DND-41 (cell line): Measurements from ENCODE around the gene MIB1.

ENCODE experiments used
- ATAC-seq: fragments of 200-7000 bp; cut with Tn5 transposase; 3 replicates; pipeline ENCODE4 v1.9.1; 2021; ENCODE audit warnings: low read depth; ENCODE audit not compliant: insufficient read depth
- DNase-seq: peaks from one replicate; pipeline ENCODE4 v3.0.0-alpha.2; 2020
- H2AFZ ChIP-seq: 2 replicates; pipeline ENCODE4 v1.6.0; 2012; ENCODE audit warnings: low read depth, low read length
- H3K27ac ChIP-seq: 2 replicates; pipeline ENCODE4 v1.5.1; 2012; ENCODE audit warnings: low read length, inconsistent platforms
- H3K27me3 ChIP-seq: fragments of 200-600 bp; sonication (generic); 2 replicates; pipeline ENCODE4 v1.6.0; 2012; ENCODE audit warnings: low read length, mild to moderate bottlenecking, inconsistent platforms; ENCODE audit not compliant: insufficient read depth, poor library complexity
- H3K36me3 ChIP-seq: 2 replicates; pipeline ENCODE4 v1.5.1; 2012; ENCODE audit warnings: low read length, inconsistent platforms; ENCODE audit not compliant: insufficient read depth
- H3K4me1 ChIP-seq: 2 replicates; pipeline ENCODE4 v1.5.1; 2012; ENCODE audit warnings: mild to moderate bottlenecking, low read length; ENCODE audit not compliant: insufficient read depth
- H3K4me2 ChIP-seq: 2 replicates; pipeline ENCODE4 v1.6.0; 2012; ENCODE audit warnings: mild to moderate bottlenecking, moderate library complexity, low read length, inconsistent platforms; ENCODE audit not compliant: insufficient read depth
- H3K4me3 ChIP-seq, 2 experiments: fragments of 200-600 bp in 1 of 2; shearing (Covaris generic) in 1 of 2; 2 replicates each; pipeline ENCODE4 v1.5.1; 2012 to 2016; ENCODE audit warnings: inconsistent platforms in 2 of 2, low read length in 2 of 2, mild to moderate bottlenecking in 2 of 2, low read depth in 1 of 2, moderate library complexity in 1 of 2
- H3K79me2 ChIP-seq: 2 replicates; pipeline ENCODE4 v1.6.0; 2012; ENCODE audit warnings: low read length, inconsistent platforms; ENCODE audit not compliant: insufficient read depth
- H3K9ac ChIP-seq: 2 replicates; pipeline ENCODE4 v1.6.0; 2012; ENCODE audit warnings: low read depth, mild to moderate bottlenecking, inconsistent platforms, low read length, moderate library complexity
- H3K9me3 ChIP-seq: 2 replicates; pipeline ENCODE4 v1.5.1; 2012; ENCODE audit warnings: low read length, moderate library complexity, mild to moderate bottlenecking, inconsistent platforms; ENCODE audit not compliant: insufficient read depth, severe bottlenecking
- H4K20me1 ChIP-seq: 2 replicates; pipeline ENCODE4 v1.6.0; 2012; ENCODE audit warnings: low read length; ENCODE audit not compliant: insufficient read depth
- CTCF ChIP-seq: IDR thresholded peaks from 2 replicates; pipeline ENCODE4 v1.5.1; 2012; ENCODE audit warnings: borderline replicate concordance, low read length, moderate library complexity, mild to moderate bottlenecking; ENCODE audit not compliant: poor library complexity, severe bottlenecking; ENCODE audit errors: extremely low read depth
- EZH2 ChIP-seq: IDR thresholded peaks from 3 replicates; pipeline ENCODE4 v1.6.1; 2012; ENCODE audit warnings: borderline replicate concordance, low read depth, mild to moderate bottlenecking, moderate library complexity, low read length, inconsistent platforms; ENCODE audit not compliant: severe bottlenecking

Gene MIB1

DNA sequence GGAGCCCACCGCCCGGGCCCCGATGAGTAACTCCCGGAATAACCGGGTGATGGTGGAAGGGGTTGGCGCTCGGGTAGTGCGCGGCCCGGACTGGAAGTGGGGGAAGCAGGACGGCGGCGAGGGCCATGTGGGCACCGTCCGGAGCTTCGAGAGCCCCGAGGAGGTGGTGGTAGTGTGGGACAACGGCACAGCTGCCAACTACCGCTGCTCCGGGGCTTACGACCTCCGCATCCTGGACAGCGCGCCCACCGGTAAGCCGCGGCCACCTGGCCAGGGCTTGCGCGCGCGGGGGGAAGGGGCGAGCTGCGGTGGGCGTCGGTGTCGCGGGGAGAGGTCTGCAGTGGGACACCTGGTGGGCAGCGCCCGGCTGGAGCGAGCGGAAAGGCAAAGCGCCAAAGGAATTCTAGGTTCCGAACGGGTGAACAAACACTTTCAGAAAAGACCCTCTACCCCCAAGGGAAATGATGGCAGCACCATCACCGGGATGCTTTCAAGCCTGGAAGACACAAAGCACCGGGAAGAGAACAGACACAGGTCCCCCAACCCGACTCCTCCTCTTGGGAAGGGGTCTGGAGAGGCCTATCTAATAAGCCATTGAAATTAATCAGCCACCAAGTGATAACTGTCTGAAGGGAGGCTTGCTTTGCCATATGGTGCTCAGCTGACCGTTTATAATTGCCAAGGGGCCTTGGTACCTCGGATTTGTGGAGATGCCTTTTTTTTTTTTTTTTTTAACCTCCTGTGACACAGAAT is 1.1 kb downstream of the MIB1 start:
- Histone ChIP-seq H3K36me3 (peaks cover 3% of the 10 kb centered on the region; the same call in 1 of the 2 replicates), H3K79me2 (peaks cover 58% of the 10 kb centered on the region), H3K4me2 (peak overlapping the region; percentile 99), H2AFZ (peak overlapping the region; percentile 98), H3K4me3 (peak overlapping the region; percentile 96 to 99; a peak in 3 of 4 replicates), H3K4me1 (peaks cover 41% of the 10 kb centered on the region), H3K9me3 (no peaks in the 10 kb centered on the region), H3K9ac (peak overlapping the region; percentile 99), H3K27ac (peak overlapping the region; percentile 72), H4K20me1 (peaks cover 31% of the 10 kb centered on the region), H3K27me3 (no peaks in the 10 kb centered on the region)
- peak; percentile 38 for DNase-seq
- TF ChIP-seq CTCF: no peak
- TF ChIP-seq EZH2: no peak
- ATAC-seq: peak; percentile 3; the same call in 1 of the 3 replicates

DNA sequence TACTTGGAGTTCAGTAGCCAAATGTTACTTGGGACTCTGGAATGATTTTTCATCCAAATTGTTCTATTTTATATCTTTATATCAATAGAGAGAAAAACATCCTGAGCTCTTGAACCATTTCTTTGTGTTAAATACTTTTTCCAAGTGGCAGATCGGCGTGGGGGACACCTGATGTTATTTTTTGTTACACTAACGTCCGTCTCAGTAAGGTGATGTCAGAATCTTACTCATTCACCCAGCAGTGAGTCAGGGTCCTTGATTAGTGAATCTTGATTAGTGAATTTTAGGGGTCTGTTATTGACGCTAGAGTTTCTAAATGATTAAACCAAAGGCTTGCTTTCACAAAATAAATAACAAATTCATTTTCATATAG is 1.7 kb downstream of the MIB1 start:
- no peak overlapping the region for H3K27ac ChIP-seq
- no peaks in the 10 kb centered on the region for H3K27me3 ChIP-seq
- peaks cover 44% of the 10 kb centered on the region for H3K4me1 ChIP-seq
- no peak for TF ChIP-seq CTCF
- TF ChIP-seq EZH2: no peak
- no peak for ATAC-seq
- H3K36me3 ChIP-seq: peaks cover 3% of the 10 kb centered on the region; the same call in 1 of the 2 replicates
- peak overlapping the region; percentile 96 to 99; a peak in 3 of 4 replicates for H3K4me3 ChIP-seq
- H3K4me2 ChIP-seq: peak overlapping the region; percentile 99
- H2AFZ ChIP-seq: no peak overlapping the region
- H3K9ac ChIP-seq: peak overlapping the region; percentile 99
- H4K20me1 ChIP-seq: peaks cover 31% of the 10 kb centered on the region
- H3K9me3 ChIP-seq: no peaks in the 10 kb centered on the region
- H3K79me2 ChIP-seq: peaks cover 63% of the 10 kb centered on the region
- DNase-seq: no peak

DNA sequence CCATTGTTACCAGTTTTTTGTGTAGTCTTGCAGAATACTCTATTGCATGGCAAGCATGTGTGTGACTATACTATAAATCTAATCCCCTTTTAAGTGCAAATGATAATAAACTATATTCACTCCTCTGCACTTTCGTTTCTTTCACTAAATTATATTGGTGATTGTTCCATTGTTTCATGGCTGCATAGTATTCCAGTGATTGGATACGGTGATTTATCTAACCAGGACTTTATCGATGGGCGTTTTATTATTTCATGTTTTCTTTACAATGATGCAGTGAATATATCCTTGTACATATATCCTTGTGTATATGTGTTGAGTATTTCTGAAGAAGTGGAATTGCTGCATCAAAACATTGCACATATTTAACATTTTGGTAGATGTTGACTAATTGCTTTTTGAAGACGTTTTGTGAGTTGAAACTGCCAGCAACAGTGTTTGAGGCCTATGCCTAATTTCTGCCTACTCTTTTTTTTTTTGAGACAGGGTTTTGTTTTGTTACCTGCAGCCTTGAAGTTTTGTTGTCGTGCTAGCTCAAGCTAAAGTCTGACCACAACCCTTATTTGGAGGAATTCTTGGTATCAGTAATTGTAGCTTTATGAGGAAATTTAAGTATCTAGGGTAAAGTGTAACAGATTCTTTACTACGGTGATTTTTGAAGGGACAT is 2.7 kb downstream of the MIB1 start:
- ATAC-seq (no peak), DNase-seq (no peak)
- Histone ChIP-seq H3K27ac (no peak overlapping the region), H4K20me1 (peaks cover 32% of the 10 kb centered on the region), H3K4me1 (peaks cover 49% of the 10 kb centered on the region), H3K9me3 (no peaks in the 10 kb centered on the region), H2AFZ (no peak overlapping the region), H3K79me2 (peaks cover 71% of the 10 kb centered on the region), H3K9ac (peak overlapping the region; percentile 99; the same call in 1 of the 2 replicates), H3K36me3 (peaks cover 3% of the 10 kb centered on the region; the same call in 1 of the 2 replicates), H3K4me2 (peak overlapping the region; percentile 99), H3K27me3 (no peaks in the 10 kb centered on the region), H3K4me3 (peak overlapping the region in 1 of 2 experiments; percentile 18; a peak in 1 of 4 replicates)
- no peak for TF ChIP-seq EZH2
- no peak for TF ChIP-seq CTCF
